HG02970 (cell line): ENCODE measurements around the gene ATF6B.

ENCODE experiments used
- ATAC-seq: cut with Tn5 transposase; IDR thresholded peaks from one replicate; pipeline ENCODE4 v1.9.1; 2021; ENCODE audit warnings: mild to moderate bottlenecking, moderate library complexity, moderate number of reproducible peaks; ENCODE audit not compliant: unreplicated experiment, low FRiP score

ATF6B gene

GRCh38 chr6:32127717-32128592, at the start of gene ATF6B:
ATF6B (minus strand) TSS chr6:32128246; CDS start chr6:32128207, 39 bp downstream.
- peak; percentile 80 for ATAC-seq

- ATAC-seq, result no peak
These were observed 49.2 kb upstream of the ATF6B start for GRCh38 chr6:32177183-32177787.

- no peak for ATAC-seq
These were observed 48.6 kb upstream of the ATF6B start for GRCh38 chr6:32176476-32177182.

- ATAC-seq, result no peak
These were observed 47.8 kb upstream of the ATF6B start, which contains the start of gene AGPAT1 for GRCh38 chr6:32175711-32176475. AGPAT1 (minus strand) TSS chr6:32176084; CDS start chr6:32171496, 4,588 bp downstream.

GRCh38 chr6:32175322-32175710, 47.3 kb upstream of the ATF6B start:
- ATAC-seq, result no peak

- ATAC-seq, result no peak
These were observed 46.4 kb upstream of the ATF6B start for GRCh38 chr6:32174416-32174815.

GRCh38 chr6:32173051-32173727, 45.1 kb upstream of the ATF6B start:
- no peak for ATAC-seq

- ATAC-seq, result no peak
These were observed 43.2 kb upstream of the ATF6B start for GRCh38 chr6:32171234-32171633.

GRCh38 chr6:32170294-32170693, 42.2 kb upstream of the ATF6B start:
- ATAC-seq, result no peak

GRCh38 chr6:32168807-32169591, 41.0 kb upstream of the ATF6B start:
- no peak for ATAC-seq

- ATAC-seq, result no peak
These were observed 40.3 kb upstream of the ATF6B start for GRCh38 chr6:32168350-32168749.

GRCh38 chr6:32167761-32168262, 39.8 kb upstream of the ATF6B start:
- no peak for ATAC-seq

GRCh38 chr6:32167154-32167760, 39.2 kb upstream of the ATF6B start:
- ATAC-seq, result no peak

GRCh38 chr6:32166411-32167061, 38.5 kb upstream of the ATF6B start:
- ATAC-seq, result no peak

GRCh38 chr6:32164295-32164694, 36.2 kb upstream of the ATF6B start, which contains the start of gene EGFL8:
EGFL8 (plus strand) TSS chr6:32164595; CDS start chr6:32166166, 1,571 bp downstream.
- no peak for ATAC-seq

GRCh38 chr6:32163559-32164258, 35.7 kb upstream of the ATF6B start:
- no peak for ATAC-seq

- ATAC-seq, result no peak
These were observed 30.0 kb upstream of the ATF6B start for GRCh38 chr6:32158052-32158451.
